Skeletal muscle tissue (tissue), 4 donors: ENCODE results near the gene TMEM164. TPM values are rescaled to one million over a fixed set of nuclear protein-coding genes. Genes with fewer than 3 reads are reported as not detected.

ENCODE experiments used
- H3K27ac ChIP-seq: one replicate; pipeline ENCODE4 v1.7.0; 2013; ENCODE audit warnings: mild to moderate bottlenecking, low read depth, low read length, inconsistent platforms
- H3K27me3 ChIP-seq, 3 donors: one replicate each; pipeline ENCODE4 v1.7.0; 2013; ENCODE audit warnings: low read length in 3 of 3; ENCODE audit not compliant: control insufficient read depth in 3 of 3, insufficient read depth in 3 of 3
- H3K36me3 ChIP-seq, 3 donors: one replicate each; pipeline ENCODE4 v1.7.0; 2013; ENCODE audit warnings: low read length in 3 of 3; ENCODE audit not compliant: control insufficient read depth in 3 of 3, insufficient read depth in 3 of 3
- H3K4me1 ChIP-seq, 3 donors: one replicate each; pipeline ENCODE4 v1.7.0; 2013; ENCODE audit warnings: low read length in 3 of 3, mild to moderate bottlenecking in 3 of 3; ENCODE audit not compliant: control insufficient read depth in 3 of 3, insufficient read depth in 3 of 3
- H3K4me3 ChIP-seq, 3 donors: one replicate each; pipeline ENCODE4 v1.7.0; 2013; ENCODE audit warnings: low read length in 3 of 3
- H3K9ac ChIP-seq, 3 donors: one replicate each; pipeline ENCODE4 v1.7.0; 2013; ENCODE audit warnings: low read length in 3 of 3, mild to moderate bottlenecking in 3 of 3, moderate library complexity in 2 of 3, low read depth in 1 of 3
- H3K9me3 ChIP-seq, 3 donors: one replicate each; pipeline ENCODE4 v1.7.0; 2013; ENCODE audit warnings: low read length in 3 of 3; ENCODE audit not compliant: control insufficient read depth in 3 of 3
- total RNA-seq: library from RNA; depleted of rRNA; stranded (reverse); fragments of >200 nt; gene quantifications from one replicate; pipeline ENCODE4 v1.2.3, GENCODE V29; 2014
- donor health status: Osteomylitis.

Gene TMEM164
- total RNA-seq, 1 donor from 2014 or later, result 15.1 TPM

- Histone ChIP-seq H3K4me3 (no peak overlapping the region), H3K4me1 (peaks cover 18 to 49% (median 44%) of the 10 kb centered on the region in 3 donors), H3K36me3 (no peaks in the 10 kb centered on the region), H3K9ac (no peak overlapping the region), H3K27ac (peak overlapping the region; percentile 61), H3K27me3 (no peaks in the 10 kb centered on the region), H3K9me3 (no peaks in the 10 kb centered on the region)
Observed at GRCh38 chrX:110046001-110046400, 43.1 kb downstream of the TMEM164 start.

GRCh38 chrX:110046971-110047370, 44.1 kb downstream of the TMEM164 start:
- Histone ChIP-seq H3K9ac (no peak overlapping the region), H3K36me3 (no peaks in the 10 kb centered on the region), H3K27ac (peak overlapping the region; percentile 17), H3K4me1 (peaks cover 18 to 49% (median 44%) of the 10 kb centered on the region in 3 donors), H3K9me3 (no peaks in the 10 kb centered on the region), H3K27me3 (no peaks in the 10 kb centered on the region), H3K4me3 (no peak overlapping the region)

- peak overlapping the region; percentile 26 for H3K27ac ChIP-seq
- H3K9me3 ChIP-seq, result no peaks in the 10 kb centered on the region
- H3K4me1 ChIP-seq, result peaks cover 18 to 44% (median 39%) of the 10 kb centered on the region in 3 donors
- no peak overlapping the region for H3K9ac ChIP-seq
- no peaks in the 10 kb centered on the region for H3K36me3 ChIP-seq
- H3K27me3 ChIP-seq, result no peaks in the 10 kb centered on the region
- H3K4me3 ChIP-seq, result no peak overlapping the region
Observed at GRCh38 chrX:110049096-110049495, 46.2 kb downstream of the TMEM164 start.

GRCh38 chrX:110050386-110050785, 47.5 kb downstream of the TMEM164 start:
- H3K9me3 ChIP-seq, result no peaks in the 10 kb centered on the region
- no peaks in the 10 kb centered on the region for H3K27me3 ChIP-seq
- peaks cover 10 to 35% (median 29%) of the 10 kb centered on the region in 3 donors for H3K4me1 ChIP-seq
- H3K36me3 ChIP-seq, result peaks cover 0 to 3% (median 0%) of the 10 kb centered on the region in 3 donors
- H3K4me3 ChIP-seq, result no peak overlapping the region
- no peak overlapping the region for H3K27ac ChIP-seq
- no peak overlapping the region for H3K9ac ChIP-seq

GRCh38 chrX:110050901-110051300, 48.0 kb downstream of the TMEM164 start:
- no peak overlapping the region for H3K4me3 ChIP-seq
- H3K4me1 ChIP-seq, result peaks cover 5 to 29% (median 24%) of the 10 kb centered on the region in 3 donors
- H3K9ac ChIP-seq, result no peak overlapping the region
- no peak overlapping the region for H3K27ac ChIP-seq
- H3K27me3 ChIP-seq, result no peaks in the 10 kb centered on the region
- H3K36me3 ChIP-seq, result peaks cover 0 to 3% (median 0%) of the 10 kb centered on the region in 3 donors
- H3K9me3 ChIP-seq, result no peaks in the 10 kb centered on the region

GRCh38 chrX:110051559-110051958, 48.6 kb downstream of the TMEM164 start:
- no peak overlapping the region for H3K4me3 ChIP-seq
- no peaks in the 10 kb centered on the region for H3K27me3 ChIP-seq
- H3K9me3 ChIP-seq, result no peaks in the 10 kb centered on the region
- H3K36me3 ChIP-seq, result peaks cover 0 to 3% (median 0%) of the 10 kb centered on the region in 3 donors
- H3K9ac ChIP-seq, result no peak overlapping the region
- no peak overlapping the region for H3K27ac ChIP-seq
- H3K4me1 ChIP-seq, result peaks cover 3 to 27% (median 20%) of the 10 kb centered on the region in 3 donors

- no peak overlapping the region for H3K4me3 ChIP-seq
- H3K9me3 ChIP-seq, result no peaks in the 10 kb centered on the region
- no peak overlapping the region for H3K27ac ChIP-seq
- H3K36me3 ChIP-seq, result peaks cover 0 to 3% (median 0%) of the 10 kb centered on the region in 3 donors
- H3K9ac ChIP-seq, result no peak overlapping the region
- peaks cover 3 to 20% (median 12%) of the 10 kb centered on the region in 3 donors for H3K4me1 ChIP-seq
- H3K27me3 ChIP-seq, result no peaks in the 10 kb centered on the region
Observed at GRCh38 chrX:110052303-110052702, 49.4 kb downstream of the TMEM164 start.

- Histone ChIP-seq H3K9ac (no peak overlapping the region), H3K27ac (no peak overlapping the region), H3K4me3 (no peak overlapping the region), H3K36me3 (peaks cover 0 to 3% (median 0%) of the 10 kb centered on the region in 3 donors), H3K9me3 (no peaks in the 10 kb centered on the region), H3K27me3 (no peaks in the 10 kb centered on the region), H3K4me1 (peaks cover 0 to 10% (median 9%) of the 10 kb centered on the region in 3 donors)
Observed at GRCh38 chrX:110053453-110053852, 50.5 kb downstream of the TMEM164 start.

- Histone ChIP-seq H3K36me3 (peaks cover 0 to 3% (median 0%) of the 10 kb centered on the region in 3 donors), H3K4me1 (peaks cover 0 to 2% (median 0%) of the 10 kb centered on the region in 3 donors), H3K9ac (no peak overlapping the region), H3K9me3 (no peaks in the 10 kb centered on the region), H3K4me3 (no peak overlapping the region), H3K27me3 (no peaks in the 10 kb centered on the region), H3K27ac (no peak overlapping the region)
Observed at GRCh38 chrX:110055616-110056015, 52.7 kb downstream of the TMEM164 start.

- H3K9ac ChIP-seq, result no peak overlapping the region
- H3K4me1 ChIP-seq, result peaks cover 0 to 4% (median 4%) of the 10 kb centered on the region in 3 donors
- no peaks in the 10 kb centered on the region for H3K9me3 ChIP-seq
- no peak overlapping the region for H3K4me3 ChIP-seq
- no peak overlapping the region for H3K27ac ChIP-seq
- no peaks in the 10 kb centered on the region for H3K27me3 ChIP-seq
- peaks cover 0 to 3% (median 0%) of the 10 kb centered on the region in 3 donors for H3K36me3 ChIP-seq
Observed at GRCh38 chrX:110056419-110056818, 53.5 kb downstream of the TMEM164 start.
